ENCODE measurements around the gene MMRN1.

Gene MMRN1

DNA sequence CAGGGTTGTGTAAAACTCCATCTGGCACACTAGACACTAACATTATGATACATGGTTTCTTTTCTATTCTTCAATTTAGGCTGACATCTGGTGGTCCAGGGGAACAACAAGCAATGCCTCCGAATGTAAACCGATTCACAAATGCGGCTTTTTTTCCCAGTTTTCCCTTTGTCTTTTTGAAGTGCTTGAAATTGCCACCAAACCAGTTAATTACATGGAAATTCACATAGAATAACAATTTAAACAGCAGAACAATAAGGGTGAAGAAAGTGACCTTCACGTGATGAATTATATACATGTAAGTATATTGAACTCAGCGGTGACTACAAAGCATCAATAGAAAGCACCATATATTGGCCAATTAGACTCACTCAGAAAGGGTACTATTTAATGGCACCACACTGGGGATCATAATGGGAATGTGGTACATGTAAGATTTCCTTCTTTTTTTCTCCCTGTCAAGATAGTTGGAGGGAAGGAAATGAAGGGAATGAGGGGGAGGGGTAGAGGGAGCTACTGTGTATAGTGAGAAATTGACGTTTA is 103.9 kb downstream of the MMRN1 start:
- no peak for TF ChIP-seq ZNF274 (IDR thresholded peaks at IDR 0.05; ENCODE audit: low read depth, low read length)
- H3K4me3 ChIP-seq (ENCODE audit: low read length), result no peak overlapping the region

- TF ChIP-seq ZNF274 (IDR thresholded peaks at IDR 0.05; ENCODE audit: low read depth, low read length), result no peak
Measured at GRCh38 chr4:90001023-90001422, 106.4 kb downstream of the MMRN1 start.

GRCh38 chr4:90002441-90003062 is 107.9 kb downstream of the MMRN1 start:
- no peak overlapping the region for H3K4me3 ChIP-seq (ENCODE audit: low read length)
- TF ChIP-seq ZNF274 (IDR thresholded peaks at IDR 0.05; ENCODE audit: low read depth, low read length), result no peak

More at GRCh38 chr4:90001023-90001422, 106.4 kb downstream of the MMRN1 start:
- H3K4me3 ChIP-seq (ENCODE audit: low read length), result no peak overlapping the region
